Right ventricle myocardium inferior (tissue), 1 donor: Measurements from ENCODE around the gene LRRC17. TPM values are rescaled to one million over a fixed set of nuclear protein-coding genes. Genes with fewer than 3 reads are reported as not detected.

Experiments used
- total RNA-seq: library from RNA; stranded (reverse); fragmentation: NEBNext Ultra II Directional; extraction: Animal tissue kit (Norgen Biotek cat#: 25700); gene quantifications from one replicate; pipeline ENCODE4 v1.2.1, GENCODE V29; 2021
- donor health status: DM: no; HTN: yes; CAD: no; lungs with severe emphysema.

Gene LRRC17
- total RNA-seq, 1 donor from 2014 or later: 2.1 TPM

Other genes starting within 250 kb of the LRRC17 start
- gene POLR2J2, start 241.3 kb upstream of the LRRC17 start, total RNA-seq: 4.6 TPM
- 8.0 TPM for gene FAM185A, start 164.0 kb upstream of the LRRC17 start, total RNA-seq
- gene FBXL13, start 161.8 kb downstream of the LRRC17 start, total RNA-seq: 0.24 TPM
- 20.7 TPM for gene ARMC10, start 162.1 kb downstream of the LRRC17 start, total RNA-seq
- gene NAPEPLD, start 236.1 kb downstream of the LRRC17 start, total RNA-seq: 13.1 TPM